ENCODE data around the gene PDE4B.
A peak's percentile ranks its signal among the peaks of the same experiment; 100 is the strongest.

PDE4B gene

GRCh38 chr1:66208632-66209031 lies 415.9 kb downstream of the PDE4B start:
- DNase-seq: no peak

- no peak for DNase-seq
Observed at GRCh38 chr1:66210635-66211244, 418.0 kb downstream of the PDE4B start.

- DNase-seq: no peak
Observed at GRCh38 chr1:66211521-66211920, 418.8 kb downstream of the PDE4B start.

GRCh38 chr1:66213491-66213890 lies 420.8 kb downstream of the PDE4B start:
- DNase-seq: no peak

- peak; percentile 47 for DNase-seq
Observed at GRCh38 chr1:66214901-66215300, 422.2 kb downstream of the PDE4B start.

- DNase-seq: peak; percentile 88
Observed at GRCh38 chr1:66217021-66217420, 424.3 kb downstream of the PDE4B start.

- no peak for DNase-seq
Observed at GRCh38 chr1:66217561-66217960, 424.9 kb downstream of the PDE4B start.

GRCh38 chr1:66220477-66220876 lies 427.8 kb downstream of the PDE4B start:
- no peak for DNase-seq

- no peak for DNase-seq
Observed at GRCh38 chr1:66223681-66224080, 431.0 kb downstream of the PDE4B start.

- no peak for DNase-seq
Observed at GRCh38 chr1:66226985-66227384, 434.3 kb downstream of the PDE4B start.

- no peak for DNase-seq
Observed at GRCh38 chr1:66227966-66228365, 435.3 kb downstream of the PDE4B start.

- DNase-seq: peak; percentile 82
Observed at GRCh38 chr1:66231217-66231616, 438.5 kb downstream of the PDE4B start.

- no peak for DNase-seq
Observed at GRCh38 chr1:66231681-66232463, 439.2 kb downstream of the PDE4B start.

GRCh38 chr1:66237042-66237441 lies 444.3 kb downstream of the PDE4B start:
- DNase-seq: no peak

- peak; percentile 66 for DNase-seq
Observed at GRCh38 chr1:66237722-66238479, 445.2 kb downstream of the PDE4B start.

GRCh38 chr1:66239834-66240233 lies 447.1 kb downstream of the PDE4B start:
- peak; percentile 22 for DNase-seq

- no peak for DNase-seq
Observed at GRCh38 chr1:66240491-66241484, 448.1 kb downstream of the PDE4B start.

- peak; percentile 97 for DNase-seq
Observed at GRCh38 chr1:66242646-66243547, 450.2 kb downstream of the PDE4B start.

GRCh38 chr1:66243548-66244130 lies 450.9 kb downstream of the PDE4B start:
- no peak for DNase-seq

- DNase-seq: no peak
Observed at GRCh38 chr1:66244429-66244828, 451.7 kb downstream of the PDE4B start.

- DNase-seq: no peak
Observed at GRCh38 chr1:66245691-66246090, 453.0 kb downstream of the PDE4B start.
